SK-N-MC (cell line): ENCODE results near the gene IL4R.

Experiments
- DNase-seq: peaks from one replicate; pipeline ENCODE4 v3.0.0-alpha.2; 2011; ENCODE audit warnings: low read depth, low spot score
- H3K27ac ChIP-seq: fragments of 200-600 bp; sonication (generic); 2 replicates; pipeline ENCODE4 v1.5.1; 2016; ENCODE audit warnings: mixed run types
- H3K36me3 ChIP-seq: fragments of 200-600 bp; sonication (generic); 2 replicates; pipeline ENCODE4 v1.6.1; 2017; ENCODE audit warnings: antibody characterized with exemption, low read length, mixed read lengths; ENCODE audit not compliant: insufficient read depth
- H3K4me3 ChIP-seq: fragments of 200-600 bp; sonication (generic); 2 replicates; pipeline ENCODE4 v1.5.1; 2016
- H3K9ac ChIP-seq: fragments of 200-600 bp; sonication (generic); 2 replicates; pipeline ENCODE4 v1.8.0; 2017; ENCODE audit warnings: mixed run types, mixed read lengths; ENCODE audit not compliant: insufficient read length
- H3K9me3 ChIP-seq: fragments of 200-600 bp; sonication (generic); 2 replicates; pipeline ENCODE4 v1.6.1; 2017; ENCODE audit warnings: low read depth, mild to moderate bottlenecking, antibody characterized with exemption, low read length, moderate library complexity, mixed read lengths
- EZH2 ChIP-seq: fragments of 200-600 bp; sonication (generic); IDR thresholded peaks from one replicate; pipeline ENCODE4 v1.6.1; 2017; ENCODE audit warnings: antibody characterized with exemption
- FOXP2 ChIP-seq: optimal IDR thresholded peaks from 2 replicates; pipeline ENCODE3; 2011; ENCODE audit warnings: mild to moderate bottlenecking, moderate library complexity; ENCODE audit not compliant: insufficient read depth; ENCODE audit errors: extremely low read length, control extremely low read depth
- POLR2AphosphoS5 ChIP-seq: IDR thresholded peaks from 2 replicates; pipeline ENCODE4 v1.6.1; 2012; ENCODE audit warnings: mild to moderate bottlenecking, low read depth, low read length, borderline replicate concordance

IL4R gene

GRCh38 chr16:27298132-27298531 is 15.6 kb upstream of the IL4R start:
- no peaks in the 10 kb centered on the region for H3K36me3 ChIP-seq
- no peak for DNase-seq
- no peak overlapping the region for H3K9ac ChIP-seq
- no peaks in the 10 kb centered on the region for H3K9me3 ChIP-seq
- no peak overlapping the region for H3K4me3 ChIP-seq
- TF ChIP-seq POLR2AphosphoS5 (no peak), FOXP2 (no peak), EZH2 (no peak)
- no peak overlapping the region for H3K27ac ChIP-seq

- Histone ChIP-seq H3K9me3 (no peaks in the 10 kb centered on the region), H3K36me3 (no peaks in the 10 kb centered on the region), H3K27ac (no peak overlapping the region), H3K9ac (no peak overlapping the region), H3K4me3 (no peak overlapping the region)
- TF ChIP-seq POLR2AphosphoS5 (no peak), EZH2 (no peak), FOXP2 (no peak)
- no peak for DNase-seq
These were observed 12.4 kb upstream of the IL4R start for GRCh38 chr16:27301236-27301861.

- Histone ChIP-seq H3K27ac (no peak overlapping the region), H3K4me3 (no peak overlapping the region), H3K36me3 (no peaks in the 10 kb centered on the region), H3K9me3 (no peaks in the 10 kb centered on the region), H3K9ac (no peak overlapping the region)
- no peak for TF ChIP-seq FOXP2
- no peak for TF ChIP-seq POLR2AphosphoS5
- no peak for TF ChIP-seq EZH2
- no peak for DNase-seq
These were observed 11.6 kb upstream of the IL4R start for GRCh38 chr16:27302126-27302525.

GRCh38 chr16:27303256-27304100 is 10.3 kb upstream of the IL4R start:
- Histone ChIP-seq H3K27ac (no peak overlapping the region), H3K9me3 (no peaks in the 10 kb centered on the region), H3K4me3 (no peak overlapping the region), H3K9ac (no peak overlapping the region), H3K36me3 (no peaks in the 10 kb centered on the region)
- DNase-seq, result no peak
- no peak for TF ChIP-seq EZH2

GRCh38 chr16:27304102-27304501 is 9.7 kb upstream of the IL4R start:
- TF ChIP-seq FOXP2, result no peak
- Histone ChIP-seq H3K36me3 (no peaks in the 10 kb centered on the region), H3K9me3 (no peaks in the 10 kb centered on the region), H3K4me3 (no peak overlapping the region), H3K9ac (no peak overlapping the region), H3K27ac (no peak overlapping the region)
- no peak for DNase-seq

- no peaks in the 10 kb centered on the region for H3K36me3 ChIP-seq
- H3K4me3 ChIP-seq, result no peak overlapping the region
- TF ChIP-seq POLR2AphosphoS5 (no peak), EZH2 (no peak), FOXP2 (no peak)
- no peak overlapping the region for H3K27ac ChIP-seq
- H3K9ac ChIP-seq, result no peak overlapping the region
- DNase-seq, result no peak
- H3K9me3 ChIP-seq, result no peaks in the 10 kb centered on the region
These were observed 8.7 kb upstream of the IL4R start for GRCh38 chr16:27304881-27305745.

- Histone ChIP-seq H3K9ac (no peak overlapping the region), H3K4me3 (no peak overlapping the region), H3K9me3 (no peaks in the 10 kb centered on the region), H3K27ac (no peak overlapping the region), H3K36me3 (no peaks in the 10 kb centered on the region)
- no peak for DNase-seq
- no peak for TF ChIP-seq FOXP2
- TF ChIP-seq POLR2AphosphoS5, result no peak
- TF ChIP-seq EZH2, result no peak
These were observed 7.8 kb upstream of the IL4R start for GRCh38 chr16:27305839-27306442.

- H3K27ac ChIP-seq, result no peak overlapping the region
- no peak for DNase-seq
- H3K9ac ChIP-seq, result no peak overlapping the region
- no peaks in the 10 kb centered on the region for H3K36me3 ChIP-seq
- H3K4me3 ChIP-seq, result no peak overlapping the region
- TF ChIP-seq EZH2, result no peak
- TF ChIP-seq FOXP2, result no peak
- no peak for TF ChIP-seq POLR2AphosphoS5
- H3K9me3 ChIP-seq, result no peaks in the 10 kb centered on the region
These were observed 5.0 kb upstream of the IL4R start for GRCh38 chr16:27308792-27309191.
